ENCODE results near the gene IL10RB.
"Not testable (repeated sequence)": the region's sequence is repeated elsewhere in the genome, so short reads cannot be mapped to it uniquely, and the experiment has no call there.

IL10RB gene

GRCh38 chr21:33241846-33242245 lies 24.3 kb upstream of the IL10RB start:
- no peak for DNase-seq (ENCODE audit: low spot score)

GRCh38 chr21:33242846-33243245 lies 23.3 kb upstream of the IL10RB start:
- not testable (repeated sequence) for DNase-seq (ENCODE audit: low spot score)

- no peak for DNase-seq (ENCODE audit: low spot score)
Measured at GRCh38 chr21:33244082-33244778, 21.9 kb upstream of the IL10RB start.

- no peak for DNase-seq (ENCODE audit: low spot score)
Measured at GRCh38 chr21:33244779-33245105, 21.4 kb upstream of the IL10RB start.

GRCh38 chr21:33245289-33245918 lies 20.8 kb upstream of the IL10RB start:
- no peak for DNase-seq (ENCODE audit: low spot score)

GRCh38 chr21:33246506-33246905 lies 19.7 kb upstream of the IL10RB start:
- DNase-seq (ENCODE audit: low spot score): no peak

- DNase-seq (ENCODE audit: low spot score): no peak
Measured at GRCh38 chr21:33246963-33247362, 19.2 kb upstream of the IL10RB start.

GRCh38 chr21:33247599-33247998 lies 18.6 kb upstream of the IL10RB start:
- no peak for DNase-seq (ENCODE audit: low spot score)

GRCh38 chr21:33249331-33250002 lies 16.7 kb upstream of the IL10RB start:
- no peak for DNase-seq (ENCODE audit: low spot score)

- DNase-seq (ENCODE audit: low spot score): no peak
Measured at GRCh38 chr21:33251119-33251518, 15.0 kb upstream of the IL10RB start.

GRCh38 chr21:33253382-33253781 lies 12.8 kb upstream of the IL10RB start:
- DNase-seq (ENCODE audit: low spot score): not testable (repeated sequence)

GRCh38 chr21:33254766-33255165 lies 11.4 kb upstream of the IL10RB start:
- DNase-seq (ENCODE audit: low spot score): no peak

GRCh38 chr21:33255404-33255803 lies 10.8 kb upstream of the IL10RB start:
- no peak for DNase-seq (ENCODE audit: low spot score)

GRCh38 chr21:33256019-33256418 lies 10.1 kb upstream of the IL10RB start:
- DNase-seq (ENCODE audit: low spot score): no peak

- no peak for DNase-seq (ENCODE audit: low spot score)
Measured at GRCh38 chr21:33257094-33257803, 8.9 kb upstream of the IL10RB start.

- DNase-seq (ENCODE audit: low spot score): no peak
Measured at GRCh38 chr21:33258475-33258874, 7.7 kb upstream of the IL10RB start.

GRCh38 chr21:33259428-33259827 lies 6.7 kb upstream of the IL10RB start:
- DNase-seq (ENCODE audit: low spot score): no peak

GRCh38 chr21:33259995-33260394 lies 6.2 kb upstream of the IL10RB start:
- no peak for DNase-seq (ENCODE audit: low spot score)

- no peak for DNase-seq (ENCODE audit: low spot score)
Measured at GRCh38 chr21:33261635-33262034, 4.5 kb upstream of the IL10RB start.

- DNase-seq (ENCODE audit: low spot score): no peak
Measured at GRCh38 chr21:33262921-33263320, 3.2 kb upstream of the IL10RB start.

GRCh38 chr21:33264561-33264960 lies 1.6 kb upstream of the IL10RB start:
- DNase-seq (ENCODE audit: low spot score): no peak

- DNase-seq (ENCODE audit: low spot score): peak; percentile 70
Measured at GRCh38 chr21:33265664-33266049, 510 bp upstream of the IL10RB start.

- no peak for DNase-seq (ENCODE audit: low spot score)
Measured at GRCh38 chr21:33266789-33267135, 595 bp downstream of the IL10RB start.

Data from germinal center (tissue), 1 donor.